GM04503 (cell line): Measurements from ENCODE around the gene FBXO9.

ENCODE experiments used
- DNase-seq: peaks from one replicate; pipeline ENCODE4 v3.0.0-alpha.2; 2012; ENCODE audit warnings: low read depth

FBXO9 gene

GRCh38 chr6:53065266-53066076 is at the start of gene FBXO9:
TSS of gene FBXO9 (plus strand) at chr6:53065404. CDS start at chr6:53065790, 386 bp downstream.
- DNase-seq: no peak

DNA sequence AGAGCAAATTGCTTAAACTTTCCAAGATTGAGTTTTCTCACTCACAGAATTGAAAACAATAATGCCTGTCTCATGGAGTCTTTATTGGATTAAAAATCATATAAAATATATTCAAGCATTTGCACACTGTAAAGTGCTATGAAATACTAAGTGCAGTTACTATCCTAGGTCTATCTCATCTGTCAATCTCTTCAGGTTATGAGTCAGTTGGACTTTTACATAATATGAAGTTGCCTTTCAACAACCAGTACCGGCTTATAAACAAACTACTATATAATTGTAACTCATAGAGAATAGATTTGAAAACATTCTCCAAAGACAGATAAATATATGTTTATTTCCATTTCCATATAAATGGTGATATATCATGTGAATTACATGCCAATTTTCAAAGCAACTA is 49.7 kb upstream of the FBXO9 start:
- no peak for DNase-seq

- DNase-seq: no peak
These were observed 46.8 kb upstream of the FBXO9 start for GRCh38 chr6:53018446-53018845.

DNA sequence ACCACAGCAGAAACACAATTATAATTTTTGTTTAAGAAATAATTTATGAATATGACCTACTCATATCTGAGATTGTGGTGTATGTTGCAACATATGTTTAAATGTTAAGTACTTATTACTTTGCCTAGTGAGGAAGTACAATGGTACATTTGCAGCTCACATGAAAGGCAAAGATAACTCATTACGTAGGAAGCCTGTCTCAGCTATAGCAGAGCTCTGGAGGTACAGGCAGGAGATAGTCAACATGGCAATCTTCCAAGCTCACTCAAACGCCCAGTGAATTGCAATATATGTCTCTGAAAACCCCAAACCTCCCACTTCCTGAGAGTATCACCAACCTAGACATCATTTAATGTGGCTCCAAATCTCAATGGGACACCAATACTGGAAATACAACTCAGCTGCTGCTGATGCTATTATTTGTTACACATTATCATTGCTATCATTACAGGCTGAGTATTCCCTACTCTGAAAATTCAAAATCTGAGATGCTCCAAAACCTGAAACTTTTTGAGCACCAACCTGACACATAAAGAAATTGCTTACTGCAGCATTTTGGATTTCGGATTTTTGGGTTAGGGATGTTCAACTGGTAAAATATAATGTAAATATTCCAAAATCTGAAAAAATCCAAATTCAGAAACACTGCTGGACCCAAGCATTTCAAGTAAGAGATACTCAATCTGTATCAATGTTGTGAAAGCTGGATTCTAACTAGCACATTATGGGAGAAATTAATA is 45.0 kb upstream of the FBXO9 start:
- DNase-seq: no peak

- no peak for DNase-seq
These were observed 41.9 kb upstream of the FBXO9 start for GRCh38 chr6:53023323-53023722.

DNA sequence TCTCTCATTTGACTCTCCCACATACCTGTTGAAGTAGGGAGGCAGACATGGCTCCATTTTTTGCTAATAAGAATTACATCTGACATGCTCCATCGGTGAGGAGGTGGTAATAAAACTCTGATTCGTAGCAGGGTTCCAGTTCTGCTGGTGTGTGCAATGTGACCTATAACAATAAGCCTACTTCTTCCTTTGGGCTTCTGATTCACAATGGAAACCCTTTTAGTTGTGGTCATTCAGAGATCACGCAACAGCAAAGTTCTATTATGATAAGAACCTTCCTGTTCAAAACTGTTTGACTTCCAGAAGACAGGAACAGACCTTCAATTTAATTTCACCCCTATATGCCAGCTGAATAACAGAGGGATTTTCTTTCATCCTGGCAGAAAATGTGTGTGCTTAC is 38.7 kb upstream of the FBXO9 start:
- no peak for DNase-seq

DNA sequence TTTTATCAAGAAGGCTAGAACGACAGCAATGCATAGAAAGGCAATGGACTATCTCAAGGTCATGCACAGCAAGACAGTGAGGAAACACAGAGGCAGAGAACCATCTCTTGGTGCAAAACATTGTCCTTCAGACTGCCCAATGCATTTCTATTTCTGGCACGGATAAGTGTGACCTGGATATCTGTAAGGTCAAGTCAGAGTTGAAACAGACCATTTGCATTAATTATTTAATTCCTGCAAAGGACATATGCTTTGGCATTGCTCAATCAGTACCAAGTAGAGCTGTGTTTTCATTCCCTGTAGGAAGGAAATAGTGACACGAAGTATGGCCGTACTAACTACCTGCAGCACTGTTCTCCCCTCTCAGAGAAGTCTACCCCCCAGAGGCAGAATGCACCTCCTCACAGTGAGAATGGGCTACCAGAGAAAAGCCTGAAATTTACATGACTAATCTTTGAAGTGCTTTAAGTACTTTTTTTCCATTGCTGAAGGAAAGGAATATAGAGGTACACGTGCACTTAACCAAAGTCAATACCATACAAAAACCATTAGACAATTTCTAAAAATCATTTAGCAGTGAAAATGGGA is 38.0 kb upstream of the FBXO9 start:
- no peak for DNase-seq

DNA sequence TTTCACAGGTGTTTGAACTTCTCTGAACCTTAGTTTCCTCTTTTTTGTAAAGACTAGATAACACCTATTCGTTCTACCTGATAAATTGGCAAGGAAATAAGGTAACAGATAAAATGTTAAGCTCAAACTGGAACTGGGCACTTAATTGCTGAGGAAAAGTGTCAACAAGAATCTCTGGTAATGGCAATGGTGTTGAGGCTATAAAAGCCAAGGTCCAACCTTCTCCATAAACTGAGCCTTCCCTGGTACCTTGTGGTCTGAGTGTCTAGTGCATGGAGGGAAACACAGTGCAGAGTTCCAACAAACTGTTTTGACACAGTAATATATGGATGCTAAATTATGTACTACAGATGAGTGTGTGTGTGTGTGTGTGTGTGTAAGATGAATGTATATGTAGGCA is 36.7 kb upstream of the FBXO9 start:
- no peak for DNase-seq

DNA sequence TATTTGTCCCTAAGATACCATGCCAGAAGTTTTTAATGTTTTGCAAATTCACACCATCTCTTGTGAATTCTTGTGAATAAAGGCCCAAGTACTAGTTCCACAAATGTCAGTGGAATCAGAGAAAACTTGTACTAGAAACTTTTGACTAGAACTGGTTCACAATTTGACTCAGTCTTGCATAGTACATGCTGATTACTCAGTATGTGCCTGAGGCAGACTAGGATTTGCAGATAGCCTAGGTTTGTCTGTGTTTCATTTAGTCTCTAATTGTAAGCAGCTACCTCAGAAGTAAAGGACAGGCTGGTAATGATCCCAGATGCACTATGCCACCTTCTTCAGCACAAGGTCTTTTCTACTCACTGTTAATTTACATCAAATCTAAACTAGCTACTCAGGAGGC is 35.9 kb upstream of the FBXO9 start:
- no peak for DNase-seq

GRCh38 chr6:53029761-53030160 is 35.4 kb upstream of the FBXO9 start:
- no peak for DNase-seq

- DNase-seq: no peak
These were observed 33.9 kb upstream of the FBXO9 start for GRCh38 chr6:53031281-53031680.

DNA sequence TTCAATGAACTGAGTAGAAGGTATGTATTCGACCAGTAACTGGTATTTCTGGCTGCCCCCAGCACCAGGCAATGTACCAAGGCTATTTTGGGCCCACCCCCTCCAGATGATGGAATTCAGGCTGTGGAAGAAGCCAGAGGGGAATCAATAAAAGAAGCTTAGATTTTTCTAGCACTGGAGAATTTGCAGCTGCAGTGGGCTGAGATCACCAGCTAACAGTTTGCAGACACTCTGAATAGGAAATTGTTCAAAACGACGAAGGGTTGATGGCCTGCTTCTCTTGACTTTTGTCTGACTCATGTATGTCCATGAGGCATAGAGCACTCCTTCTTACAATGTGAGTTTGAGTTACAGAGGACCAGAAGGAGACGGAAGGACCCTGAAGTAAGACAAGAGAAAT is 32.4 kb upstream of the FBXO9 start:
- no peak for DNase-seq

DNA sequence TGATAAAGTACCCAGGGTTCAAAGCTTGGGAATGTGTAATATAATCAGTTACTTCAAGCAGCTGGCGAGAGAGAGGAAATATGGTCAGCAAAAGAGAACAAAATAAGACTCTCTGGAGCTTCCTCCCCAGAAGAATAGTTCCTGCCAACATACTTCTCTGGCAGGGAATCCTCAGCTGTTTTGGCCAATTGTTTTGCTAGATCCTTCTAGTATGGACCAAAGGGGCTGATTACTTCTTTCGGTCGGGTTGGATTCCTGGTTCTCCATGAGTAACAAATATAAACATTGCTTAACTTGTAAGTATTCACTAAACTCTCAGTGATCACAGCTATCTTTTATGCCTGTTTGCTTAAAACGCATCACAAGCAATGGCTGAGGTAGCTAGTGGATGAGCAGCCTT is 31.4 kb upstream of the FBXO9 start:
- peak; percentile 85 for DNase-seq

GRCh38 chr6:53035549-53036213 is 29.5 kb upstream of the FBXO9 start:
- no peak for DNase-seq

- DNase-seq: no peak
These were observed 27.1 kb upstream of the FBXO9 start for GRCh38 chr6:53038141-53038540.

DNA sequence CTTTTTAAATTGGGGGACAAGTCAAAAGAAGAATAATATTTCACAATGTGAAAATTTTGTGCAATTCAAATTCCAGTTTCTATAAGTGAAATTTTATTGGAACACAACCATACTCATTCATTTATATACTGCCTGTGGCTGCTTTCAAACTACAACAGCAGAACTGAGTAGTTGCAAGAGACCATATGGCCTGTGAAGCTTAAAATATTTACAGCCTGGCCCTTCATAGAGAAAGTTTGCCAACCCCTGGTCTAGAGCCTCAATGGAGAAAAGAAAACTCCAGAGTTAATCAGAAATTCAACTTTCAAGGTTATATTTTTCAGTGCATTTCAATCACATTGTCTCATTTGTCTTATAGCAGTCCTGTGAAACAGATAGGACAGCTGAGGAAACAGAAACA is 26.6 kb upstream of the FBXO9 start:
- no peak for DNase-seq

GRCh38 chr6:53041356-53041755 is 23.8 kb upstream of the FBXO9 start:
- no peak for DNase-seq

GRCh38 chr6:53042112-53042511 is 23.1 kb upstream of the FBXO9 start:
- peak; percentile 87 for DNase-seq

GRCh38 chr6:53043581-53043980 is 21.6 kb upstream of the FBXO9 start:
- DNase-seq: no peak

GRCh38 chr6:53044071-53044470 is 21.1 kb upstream of the FBXO9 start:
- no peak for DNase-seq

- DNase-seq: no peak
These were observed 20.6 kb upstream of the FBXO9 start for GRCh38 chr6:53044572-53044971.

- DNase-seq: no peak
These were observed 19.1 kb upstream of the FBXO9 start for GRCh38 chr6:53045891-53046673.
